Osteoblast (primary cell): ENCODE results near the gene ZNF414. TPM values are rescaled to one million over a fixed set of nuclear protein-coding genes. Genes with fewer than 3 reads are reported as not detected.

Experiments
- DNase-seq: peaks from one replicate; pipeline ENCODE4 v3.0.0; 2011; ENCODE audit warnings: low spot score, mixed read lengths; ENCODE audit not compliant: insufficient read length; ENCODE audit errors: missing footprints
- H2AFZ ChIP-seq: 2 replicates; pipeline ENCODE4 v1.6.0; 2011; ENCODE audit warnings: mild to moderate bottlenecking, low read length
- H3K27ac ChIP-seq: 2 replicates; pipeline ENCODE4 v1.5.1; 2011; ENCODE audit warnings: mild to moderate bottlenecking, low read depth, low read length, moderate library complexity
- H3K27me3 ChIP-seq: 2 replicates; pipeline ENCODE4 v1.6.0; 2012; ENCODE audit warnings: mild to moderate bottlenecking, control low read depth, inconsistent platforms, low read length, moderate library complexity; ENCODE audit not compliant: insufficient read depth
- H3K36me3 ChIP-seq: 2 replicates; pipeline ENCODE4 v1.5.1; 2011; ENCODE audit warnings: mild to moderate bottlenecking, low read length, control low read depth, moderate library complexity; ENCODE audit not compliant: insufficient read depth
- H3K4me1 ChIP-seq: 2 replicates; pipeline ENCODE4 v1.5.1; 2011; ENCODE audit warnings: mild to moderate bottlenecking, low read length, control low read depth, moderate library complexity; ENCODE audit not compliant: insufficient read depth
- H3K4me2 ChIP-seq: 2 replicates; pipeline ENCODE4 v1.6.0; 2011; ENCODE audit warnings: mild to moderate bottlenecking, low read length; ENCODE audit not compliant: insufficient read depth
- H3K4me3 ChIP-seq: fragments of 200-600 bp; sonication (generic); 3 replicates; pipeline ENCODE4 v1.5.1; 2012; ENCODE audit warnings: mild to moderate bottlenecking, low read length, inconsistent platforms; ENCODE audit not compliant: insufficient read depth
- H3K79me2 ChIP-seq: 2 replicates; pipeline ENCODE4 v1.6.0; 2012; ENCODE audit warnings: mild to moderate bottlenecking, low read length, control low read depth, inconsistent platforms; ENCODE audit not compliant: insufficient read depth
- H3K9me3 ChIP-seq: 2 replicates; pipeline ENCODE4 v1.5.1; 2011; ENCODE audit warnings: low read depth, low read length, control low read depth
- H4K20me1 ChIP-seq: 2 replicates; pipeline ENCODE4 v1.6.0; 2012; ENCODE audit warnings: mild to moderate bottlenecking, low read length, control low read depth; ENCODE audit not compliant: insufficient read depth
- CTCF ChIP-seq: IDR thresholded peaks from 2 replicates; pipeline ENCODE4 v1.5.1; 2011; ENCODE audit warnings: mild to moderate bottlenecking, low read depth, low read length, moderate library complexity; ENCODE audit errors: extremely low read depth
- total RNA-seq: library from RNA; depleted of rRNA; stranded (reverse); fragments of >200 nt; gene quantifications from 2 replicates; pipeline ENCODE4 v1.2.3, GENCODE V29; 2012

The ZNF414 gene
- total RNA-seq, 1 donor: 6.9 TPM

- Histone ChIP-seq H2AFZ (no peak overlapping the region), H3K4me2 (no peak overlapping the region), H4K20me1 (no peaks in the 10 kb centered on the region), H3K27me3 (no peaks in the 10 kb centered on the region), H3K27ac (no peak overlapping the region), H3K4me3 (no peak overlapping the region), H3K36me3 (no peaks in the 10 kb centered on the region), H3K4me1 (peaks cover 10% of the 10 kb centered on the region), H3K9me3 (no peaks in the 10 kb centered on the region), H3K79me2 (no peaks in the 10 kb centered on the region)
- DNase-seq: peak; percentile 79
- no peak for TF ChIP-seq CTCF
These were observed 12.0 kb downstream of the ZNF414 start for GRCh38 chr19:8501981-8502380.

- Histone ChIP-seq H3K27ac (no peak overlapping the region), H3K4me2 (no peak overlapping the region), H3K79me2 (no peaks in the 10 kb centered on the region), H3K36me3 (no peaks in the 10 kb centered on the region), H3K4me1 (peaks cover 8% of the 10 kb centered on the region), H2AFZ (no peak overlapping the region), H3K27me3 (no peaks in the 10 kb centered on the region), H3K4me3 (no peak overlapping the region), H4K20me1 (no peaks in the 10 kb centered on the region), H3K9me3 (no peaks in the 10 kb centered on the region)
- DNase-seq: peak; percentile 50
- TF ChIP-seq CTCF: no peak
These were observed 12.5 kb downstream of the ZNF414 start for GRCh38 chr19:8501516-8501915.

GRCh38 chr19:8500158-8500557, 13.8 kb downstream of the ZNF414 start:
- no peak overlapping the region for H3K27ac ChIP-seq
- TF ChIP-seq CTCF: no peak
- no peaks in the 10 kb centered on the region for H3K79me2 ChIP-seq
- H3K9me3 ChIP-seq: no peaks in the 10 kb centered on the region
- H3K27me3 ChIP-seq: no peaks in the 10 kb centered on the region
- DNase-seq: peak; percentile 43
- no peaks in the 10 kb centered on the region for H3K4me1 ChIP-seq
- no peak overlapping the region for H3K4me3 ChIP-seq
- no peaks in the 10 kb centered on the region for H3K36me3 ChIP-seq
- H2AFZ ChIP-seq: no peak overlapping the region
- H3K4me2 ChIP-seq: no peak overlapping the region
- H4K20me1 ChIP-seq: no peaks in the 10 kb centered on the region

GRCh38 chr19:8499048-8499833, 14.7 kb downstream of the ZNF414 start:
- Histone ChIP-seq H3K27ac (no peak overlapping the region), H4K20me1 (no peaks in the 10 kb centered on the region), H3K79me2 (no peaks in the 10 kb centered on the region), H2AFZ (no peak overlapping the region), H3K4me3 (no peak overlapping the region), H3K9me3 (no peaks in the 10 kb centered on the region), H3K36me3 (no peaks in the 10 kb centered on the region), H3K4me2 (no peak overlapping the region), H3K4me1 (no peaks in the 10 kb centered on the region), H3K27me3 (no peaks in the 10 kb centered on the region)
- DNase-seq: peak; percentile 69
- TF ChIP-seq CTCF: no peak
